SK-N-SH treated with all-trans-retinoic acid at 6 μM for 48 hours (cell line): Measurements from ENCODE around the gene KCTD17.

ENCODE experiments used
- ATAC-seq: fragments of 200-7000 bp; cut with Tn5 transposase; 3 replicates; pipeline ENCODE4 v1.9.1; 2020; ENCODE audit warnings: mild to moderate bottlenecking, moderate library complexity
- ARNTL ChIP-seq: fragments of 450-650 bp; formaldehyde crosslinking; IDR thresholded peaks from 2 replicates; pipeline ENCODE4 v1.5.0; 2020; ENCODE audit warnings: low read depth, mild to moderate bottlenecking, moderate library complexity, borderline replicate concordance
- BACH2 ChIP-seq: fragments of 250-450 bp; sonication (Bioruptor Pico); IDR thresholded peaks from 2 replicates; pipeline ENCODE4 v1.9.0; 2021; ENCODE audit warnings: mild to moderate bottlenecking, borderline replicate concordance
- CSDC2 ChIP-seq: fragments of 250-450 bp; sonication (Bioruptor Pico); IDR thresholded peaks from 2 replicates; pipeline ENCODE4 v1.5.0; 2020; ENCODE audit warnings: mild to moderate bottlenecking, moderate library complexity
- ESRRG ChIP-seq: fragments of 250-450 bp; sonication (Bioruptor Pico); IDR thresholded peaks from 2 replicates; pipeline ENCODE4 v1.6.1; 2021; ENCODE audit warnings: mild to moderate bottlenecking
- GLIS3 ChIP-seq: fragments of 250-450 bp; sonication (Bioruptor Pico); IDR thresholded peaks from 2 replicates; pipeline ENCODE4 v1.5.0; 2020; ENCODE audit warnings: mild to moderate bottlenecking, moderate library complexity
- ISL1 ChIP-seq: fragments of 250-450 bp; sonication (Bioruptor Pico); IDR thresholded peaks from 2 replicates; pipeline ENCODE4 v2.1.2; 2022; ENCODE audit warnings: mild to moderate bottlenecking, moderate library complexity
- OSR1 ChIP-seq: fragments of 250-450 bp; sonication (Bioruptor Pico); IDR thresholded peaks from 2 replicates; pipeline ENCODE4 v1.8.0; 2022; ENCODE audit warnings: moderate library complexity, mild to moderate bottlenecking, inconsistent platforms
- RARB ChIP-seq: fragments of 250-450 bp; sonication (Bioruptor Pico); IDR thresholded peaks from 2 replicates; pipeline ENCODE4 v1.8.0; 2021; ENCODE audit warnings: mild to moderate bottlenecking, moderate library complexity
- SNAI2 ChIP-seq: fragments of 250-450 bp; sonication (Bioruptor Pico); IDR thresholded peaks from 2 replicates; pipeline ENCODE4 v1.5.0; 2020; ENCODE audit warnings: mild to moderate bottlenecking, moderate library complexity
- TCF4 ChIP-seq: fragments of 250-450 bp; sonication (Bioruptor Pico); IDR thresholded peaks from 2 replicates; pipeline ENCODE4 v1.8.0; 2021; ENCODE audit warnings: mild to moderate bottlenecking, moderate library complexity, borderline replicate concordance
- ZC3H10 ChIP-seq: fragments of 250-450 bp; sonication (Bioruptor Pico); IDR thresholded peaks from 2 replicates; pipeline ENCODE4 v1.5.1; 2021; ENCODE audit warnings: mild to moderate bottlenecking, moderate library complexity
- ZFP30 ChIP-seq: fragments of 450-650 bp; formaldehyde crosslinking; IDR thresholded peaks from 2 replicates; pipeline ENCODE4 v1.5.0; 2022; ENCODE audit warnings: mild to moderate bottlenecking, moderate library complexity
- ZNF565 ChIP-seq: fragments of 450-650 bp; formaldehyde crosslinking; conservative IDR thresholded peaks from 2 replicates; pipeline ENCODE4 v1.5.0; 2020; ENCODE audit warnings: low read depth, mild to moderate bottlenecking, moderate library complexity
- ZNF70 ChIP-seq: fragments of 450-650 bp; formaldehyde crosslinking; IDR thresholded peaks from 2 replicates; pipeline ENCODE4 v1.5.0; 2020; ENCODE audit warnings: mild to moderate bottlenecking, moderate library complexity
- ZNF8 ChIP-seq: fragments of 450-650 bp; formaldehyde crosslinking; IDR thresholded peaks from 2 replicates; pipeline ENCODE4 v1.5.0; 2020; ENCODE audit warnings: mild to moderate bottlenecking, moderate library complexity
- TF ChIP-seq, protein P1 (sequence below): fragments of 250-450 bp; sonication (Bioruptor Pico); IDR thresholded peaks from 2 replicates; pipeline ENCODE4 v1.5.1; 2021; ENCODE audit warnings: mild to moderate bottlenecking, moderate library complexity
- TF ChIP-seq, protein P2 (sequence below): fragments of 250-450 bp; sonication (Bioruptor Pico); IDR thresholded peaks from 2 replicates; pipeline ENCODE4 v1.8.0; 2021; ENCODE audit warnings: low read depth, mild to moderate bottlenecking, moderate library complexity, borderline replicate concordance
- TF ChIP-seq, protein P3 (sequence below): fragments of 250-450 bp; sonication (Bioruptor Pico); IDR thresholded peaks from 2 replicates; pipeline ENCODE4 v1.5.0; 2020; ENCODE audit warnings: mild to moderate bottlenecking, moderate library complexity
- TF ChIP-seq, protein P4 (sequence below): fragments of 250-450 bp; sonication (Bioruptor Pico); IDR thresholded peaks from 2 replicates; pipeline ENCODE4 v1.5.1; 2020; ENCODE audit warnings: low read depth, mild to moderate bottlenecking, moderate library complexity
- TF ChIP-seq, protein P5 (sequence below): fragments of 250-450 bp; sonication (Bioruptor Pico); IDR thresholded peaks from 2 replicates; pipeline ENCODE4 v1.8.0; 2020; ENCODE audit warnings: mild to moderate bottlenecking, moderate library complexity, borderline replicate concordance

The KCTD17 gene

DNA sequence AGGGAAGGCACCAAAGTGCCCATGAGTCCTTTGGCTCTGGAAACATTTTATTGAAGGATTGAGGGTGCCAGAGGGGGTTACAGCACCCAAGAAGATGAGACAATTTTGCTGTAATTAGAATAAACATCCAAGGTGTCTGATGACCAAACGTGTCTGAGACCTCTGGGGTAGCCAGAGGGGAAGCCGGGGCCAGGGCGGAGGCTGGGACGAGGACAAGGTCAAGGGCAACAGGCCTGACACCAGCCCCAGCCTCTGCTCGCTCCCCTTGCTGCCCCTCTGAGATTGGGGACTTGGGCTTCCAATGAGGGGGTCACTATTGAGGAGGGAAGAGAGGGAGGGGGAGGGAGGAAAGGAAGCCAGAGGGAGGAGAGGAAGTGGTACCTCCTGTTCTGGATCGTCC, 32.4 kb downstream of the KCTD17 start:
- no peak for TF ChIP-seq ISL1 (CRISPR knock-in tag)
- TF ChIP-seq RARB (CRISPR knock-in tag), result no peak
- TF ChIP-seq ESRRG (CRISPR knock-in tag), result no peak
- TF ChIP-seq ZC3H10 (CRISPR knock-in tag), result no peak
- TF ChIP-seq ZNF565 (CRISPR knock-in tag), result no peak
- TF ChIP-seq CSDC2, result no peak
- TF ChIP-seq TCF4 (CRISPR knock-in tag), result no peak
- TF ChIP-seq, protein P1, sequence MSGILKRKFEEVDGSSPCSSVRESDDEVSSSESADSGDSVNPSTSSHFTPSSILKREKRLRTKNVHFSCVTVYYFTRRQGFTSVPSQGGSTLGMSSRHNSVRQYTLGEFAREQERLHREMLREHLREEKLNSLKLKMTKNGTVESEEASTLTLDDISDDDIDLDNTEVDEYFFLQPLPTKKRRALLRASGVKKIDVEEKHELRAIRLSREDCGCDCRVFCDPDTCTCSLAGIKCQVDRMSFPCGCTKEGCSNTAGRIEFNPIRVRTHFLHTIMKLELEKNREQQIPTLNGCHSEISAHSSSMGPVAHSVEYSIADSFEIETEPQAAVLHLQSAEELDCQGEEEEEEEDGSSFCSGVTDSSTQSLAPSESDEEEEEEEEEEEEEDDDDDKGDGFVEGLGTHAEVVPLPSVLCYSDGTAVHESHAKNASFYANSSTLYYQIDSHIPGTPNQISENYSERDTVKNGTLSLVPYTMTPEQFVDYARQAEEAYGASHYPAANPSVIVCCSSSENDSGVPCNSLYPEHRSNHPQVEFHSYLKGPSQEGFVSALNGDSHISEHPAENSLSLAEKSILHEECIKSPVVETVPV (CRISPR knock-in tag), result no peak
- TF ChIP-seq BACH2, result no peak
- TF ChIP-seq, protein P2, sequence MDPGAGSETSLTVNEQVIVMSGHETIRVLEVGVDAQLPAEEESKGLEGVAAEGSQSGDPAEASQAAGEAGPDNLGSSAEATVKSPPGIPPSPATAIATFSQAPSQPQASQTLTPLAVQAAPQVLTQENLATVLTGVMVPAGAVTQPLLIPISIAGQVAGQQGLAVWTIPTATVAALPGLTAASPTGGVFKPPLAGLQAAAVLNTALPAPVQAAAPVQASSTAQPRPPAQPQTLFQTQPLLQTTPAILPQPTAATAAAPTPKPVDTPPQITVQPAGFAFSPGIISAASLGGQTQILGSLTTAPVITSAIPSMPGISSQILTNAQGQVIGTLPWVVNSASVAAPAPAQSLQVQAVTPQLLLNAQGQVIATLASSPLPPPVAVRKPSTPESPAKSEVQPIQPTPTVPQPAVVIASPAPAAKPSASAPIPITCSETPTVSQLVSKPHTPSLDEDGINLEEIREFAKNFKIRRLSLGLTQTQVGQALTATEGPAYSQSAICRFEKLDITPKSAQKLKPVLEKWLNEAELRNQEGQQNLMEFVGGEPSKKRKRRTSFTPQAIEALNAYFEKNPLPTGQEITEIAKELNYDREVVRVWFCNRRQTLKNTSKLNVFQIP, result no peak
- no peak for TF ChIP-seq SNAI2 (CRISPR knock-in tag)
- TF ChIP-seq, protein P3, sequence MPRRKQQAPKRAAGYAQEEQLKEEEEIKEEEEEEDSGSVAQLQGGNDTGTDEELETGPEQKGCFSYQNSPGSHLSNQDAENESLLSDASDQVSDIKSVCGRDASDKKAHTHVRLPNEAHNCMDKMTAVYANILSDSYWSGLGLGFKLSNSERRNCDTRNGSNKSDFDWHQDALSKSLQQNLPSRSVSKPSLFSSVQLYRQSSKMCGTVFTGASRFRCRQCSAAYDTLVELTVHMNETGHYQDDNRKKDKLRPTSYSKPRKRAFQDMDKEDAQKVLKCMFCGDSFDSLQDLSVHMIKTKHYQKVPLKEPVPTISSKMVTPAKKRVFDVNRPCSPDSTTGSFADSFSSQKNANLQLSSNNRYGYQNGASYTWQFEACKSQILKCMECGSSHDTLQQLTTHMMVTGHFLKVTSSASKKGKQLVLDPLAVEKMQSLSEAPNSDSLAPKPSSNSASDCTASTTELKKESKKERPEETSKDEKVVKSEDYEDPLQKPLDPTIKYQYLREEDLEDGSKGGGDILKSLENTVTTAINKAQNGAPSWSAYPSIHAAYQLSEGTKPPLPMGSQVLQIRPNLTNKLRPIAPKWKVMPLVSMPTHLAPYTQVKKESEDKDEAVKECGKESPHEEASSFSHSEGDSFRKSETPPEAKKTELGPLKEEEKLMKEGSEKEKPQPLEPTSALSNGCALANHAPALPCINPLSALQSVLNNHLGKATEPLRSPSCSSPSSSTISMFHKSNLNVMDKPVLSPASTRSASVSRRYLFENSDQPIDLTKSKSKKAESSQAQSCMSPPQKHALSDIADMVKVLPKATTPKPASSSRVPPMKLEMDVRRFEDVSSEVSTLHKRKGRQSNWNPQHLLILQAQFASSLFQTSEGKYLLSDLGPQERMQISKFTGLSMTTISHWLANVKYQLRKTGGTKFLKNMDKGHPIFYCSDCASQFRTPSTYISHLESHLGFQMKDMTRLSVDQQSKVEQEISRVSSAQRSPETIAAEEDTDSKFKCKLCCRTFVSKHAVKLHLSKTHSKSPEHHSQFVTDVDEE (CRISPR knock-in tag), result no peak
- TF ChIP-seq, all 23 proteins: peak for 0
- ATAC-seq, result no peak

DNA sequence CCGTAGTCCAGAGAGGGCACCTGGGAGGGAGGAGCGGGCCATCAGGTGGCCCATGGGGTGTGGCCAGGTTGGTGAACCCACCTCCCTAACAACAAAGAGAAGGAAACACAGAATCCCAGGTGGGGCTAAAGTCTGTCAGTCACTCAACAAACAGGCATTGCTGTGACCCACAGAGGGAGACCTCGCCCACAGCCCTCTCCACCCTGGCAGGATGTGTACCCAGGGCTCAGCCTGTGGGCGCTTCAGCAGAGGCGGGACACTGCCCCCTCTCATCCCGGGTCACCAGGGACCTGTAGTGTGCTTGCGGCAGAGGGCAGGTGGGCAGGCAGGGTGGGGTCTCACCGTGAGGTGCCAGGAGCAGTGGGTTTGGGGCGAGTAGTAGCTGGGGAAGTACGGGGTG, 32.8 kb downstream of the KCTD17 start:
- no peak for ATAC-seq
- TF ChIP-seq BACH2 (no peak), ZNF8 (CRISPR knock-in tag) (no peak), RARB (CRISPR knock-in tag) (no peak), CSDC2 (no peak), ZFP30 (CRISPR knock-in tag) (no peak), OSR1 (CRISPR knock-in tag) (no peak), TCF4 (CRISPR knock-in tag) (no peak), ZNF70 (CRISPR knock-in tag) (no peak), ARNTL (CRISPR knock-in tag) (no peak), ISL1 (CRISPR knock-in tag) (no peak)
- TF ChIP-seq, protein P4, sequence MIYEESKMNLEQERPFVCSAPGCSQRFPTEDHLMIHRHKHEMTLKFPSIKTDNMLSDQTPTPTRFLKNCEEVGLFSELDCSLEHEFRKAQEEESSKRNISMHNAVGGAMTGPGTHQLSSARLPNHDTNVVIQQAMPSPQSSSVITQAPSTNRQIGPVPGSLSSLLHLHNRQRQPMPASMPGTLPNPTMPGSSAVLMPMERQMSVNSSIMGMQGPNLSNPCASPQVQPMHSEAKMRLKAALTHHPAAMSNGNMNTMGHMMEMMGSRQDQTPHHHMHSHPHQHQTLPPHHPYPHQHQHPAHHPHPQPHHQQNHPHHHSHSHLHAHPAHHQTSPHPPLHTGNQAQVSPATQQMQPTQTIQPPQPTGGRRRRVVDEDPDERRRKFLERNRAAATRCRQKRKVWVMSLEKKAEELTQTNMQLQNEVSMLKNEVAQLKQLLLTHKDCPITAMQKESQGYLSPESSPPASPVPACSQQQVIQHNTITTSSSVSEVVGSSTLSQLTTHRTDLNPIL (CRISPR knock-in tag), result no peak
- TF ChIP-seq, protein P5, sequence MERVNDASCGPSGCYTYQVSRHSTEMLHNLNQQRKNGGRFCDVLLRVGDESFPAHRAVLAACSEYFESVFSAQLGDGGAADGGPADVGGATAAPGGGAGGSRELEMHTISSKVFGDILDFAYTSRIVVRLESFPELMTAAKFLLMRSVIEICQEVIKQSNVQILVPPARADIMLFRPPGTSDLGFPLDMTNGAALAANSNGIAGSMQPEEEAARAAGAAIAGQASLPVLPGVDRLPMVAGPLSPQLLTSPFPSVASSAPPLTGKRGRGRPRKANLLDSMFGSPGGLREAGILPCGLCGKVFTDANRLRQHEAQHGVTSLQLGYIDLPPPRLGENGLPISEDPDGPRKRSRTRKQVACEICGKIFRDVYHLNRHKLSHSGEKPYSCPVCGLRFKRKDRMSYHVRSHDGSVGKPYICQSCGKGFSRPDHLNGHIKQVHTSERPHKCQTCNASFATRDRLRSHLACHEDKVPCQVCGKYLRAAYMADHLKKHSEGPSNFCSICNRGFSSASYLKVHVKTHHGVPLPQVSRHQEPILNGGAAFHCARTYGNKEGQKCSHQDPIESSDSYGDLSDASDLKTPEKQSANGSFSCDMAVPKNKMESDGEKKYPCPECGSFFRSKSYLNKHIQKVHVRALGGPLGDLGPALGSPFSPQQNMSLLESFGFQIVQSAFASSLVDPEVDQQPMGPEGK, result no peak
- TF ChIP-seq, protein P1 (CRISPR knock-in tag), result no peak
- TF ChIP-seq, all 23 proteins: peak for 0

DNA sequence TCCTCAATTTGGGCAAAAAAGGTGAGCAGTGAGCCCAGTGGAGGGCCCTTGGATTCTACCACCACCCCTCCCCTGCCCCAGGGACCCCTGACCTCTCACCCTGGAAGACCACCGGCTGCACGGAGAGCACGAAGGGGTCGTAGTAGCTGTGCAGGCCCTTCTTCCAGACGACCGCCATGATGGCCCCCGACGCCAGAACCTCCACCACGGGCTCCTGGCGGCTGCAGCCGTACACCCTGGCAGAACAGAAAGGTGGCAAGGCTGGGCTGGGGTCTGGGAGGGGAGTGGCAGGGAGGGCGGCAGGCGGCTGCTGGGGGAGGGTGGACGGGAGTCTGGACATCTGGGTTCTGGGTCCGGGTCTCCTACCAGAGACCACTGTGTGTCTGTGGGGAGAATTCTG, 34.6 kb downstream of the KCTD17 start:
- TF ChIP-seq CSDC2, result no peak
- no peak for TF ChIP-seq ZFP30 (CRISPR knock-in tag)
- TF ChIP-seq, protein P5, result no peak
- TF ChIP-seq TCF4 (CRISPR knock-in tag), result no peak
- TF ChIP-seq, protein P2, result no peak
- no peak for TF ChIP-seq ESRRG (CRISPR knock-in tag)
- no peak for TF ChIP-seq GLIS3 (CRISPR knock-in tag)
- ATAC-seq, result no peak
